Fibroblast of skin of right quadriceps (primary cell): ENCODE data around the gene CGRRF1.

Experiments
- DNase-seq: peaks from one replicate; pipeline ENCODE4 v3.0.0-alpha.2; 2013

The CGRRF1 gene

GRCh38 chr14:54550514-54550913 is 40.8 kb downstream of the CGRRF1 start:
- no peak for DNase-seq

DNA sequence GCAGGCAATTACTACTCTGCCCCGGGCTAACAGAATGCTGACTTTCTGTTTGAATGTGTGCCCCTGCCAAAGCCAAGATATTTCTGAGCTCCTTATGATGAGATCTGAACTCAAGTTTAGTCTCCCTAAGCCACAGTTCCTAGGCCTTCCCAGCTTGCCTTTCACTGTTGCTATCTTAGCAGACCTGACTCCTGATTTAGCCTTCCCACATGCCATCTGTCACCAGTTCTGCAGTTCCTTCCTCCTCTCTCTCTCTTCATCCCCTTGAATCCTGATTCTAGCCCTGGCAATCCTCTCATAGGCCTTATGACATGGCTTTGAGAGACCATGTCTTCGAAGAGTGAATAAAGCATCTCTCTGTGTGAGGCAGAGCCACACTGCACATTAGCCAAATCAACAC is 44.7 kb downstream of the CGRRF1 start:
- DNase-seq: no peak

- DNase-seq: no peak
These were observed 45.9 kb downstream of the CGRRF1 start for GRCh38 chr14:54555651-54556050.

DNA sequence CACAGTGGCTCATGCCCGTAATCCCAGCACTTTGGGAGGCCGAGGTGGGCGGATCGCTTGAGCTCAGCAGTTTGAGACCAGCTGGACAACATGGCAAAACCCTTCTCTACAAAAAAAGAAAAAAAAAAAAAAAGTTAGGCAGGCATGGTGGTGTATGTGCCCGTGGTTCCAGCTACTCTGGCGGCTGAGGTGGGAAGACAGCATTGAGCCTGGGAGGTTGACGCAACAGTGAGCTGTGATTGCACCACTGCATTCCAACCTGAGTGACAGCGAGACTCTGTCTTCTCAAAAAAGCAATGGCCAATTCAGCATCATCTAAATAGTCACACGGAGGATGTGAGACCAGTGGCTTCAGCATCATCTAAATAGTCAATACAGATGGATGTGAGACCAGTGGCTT is 46.8 kb downstream of the CGRRF1 start:
- peak; percentile 31 for DNase-seq

GRCh38 chr14:54562334-54562733 is 52.6 kb downstream of the CGRRF1 start:
- peak; percentile 88 for DNase-seq

DNA sequence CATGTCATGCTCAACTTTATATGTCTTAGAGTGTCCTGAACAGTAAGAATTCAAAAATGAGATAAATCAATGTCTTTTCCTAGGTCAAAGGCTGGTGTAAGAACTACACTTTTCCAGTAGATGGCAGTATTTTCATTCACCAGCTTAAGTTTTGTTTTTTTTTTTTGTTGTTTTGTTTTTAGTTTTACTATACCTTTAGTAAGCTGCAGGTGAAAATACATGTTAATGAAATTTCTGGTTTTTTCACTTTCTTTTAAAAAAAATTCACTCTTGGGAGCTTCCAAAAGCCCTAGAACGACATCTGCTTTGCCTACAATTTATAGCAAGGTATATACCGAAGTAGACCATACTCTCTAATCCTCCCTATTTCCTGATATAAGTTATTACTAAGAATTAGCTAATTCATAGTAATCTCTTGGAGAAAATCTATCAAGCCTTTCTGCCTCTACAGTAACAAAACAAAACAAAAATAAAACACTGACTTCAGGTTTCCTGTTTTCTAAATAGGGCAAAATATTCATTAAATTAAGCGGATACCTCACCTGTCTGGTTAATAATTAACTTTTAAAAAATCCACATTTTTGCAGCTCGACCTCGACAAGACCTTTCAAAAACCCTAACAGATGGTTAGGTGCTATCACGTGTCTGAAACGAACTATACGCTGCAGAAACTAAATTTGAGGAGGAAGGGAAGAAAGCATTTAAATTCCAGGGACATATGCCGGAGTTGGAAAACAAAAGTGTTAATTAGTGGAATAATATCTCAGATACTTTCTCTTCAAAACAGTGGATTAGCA is 54.6 kb downstream of the CGRRF1 start:
- peak; percentile 42 for DNase-seq

GRCh38 chr14:54564868-54565784 is 55.4 kb downstream of the CGRRF1 start:
- peak; percentile 75 for DNase-seq

DNA sequence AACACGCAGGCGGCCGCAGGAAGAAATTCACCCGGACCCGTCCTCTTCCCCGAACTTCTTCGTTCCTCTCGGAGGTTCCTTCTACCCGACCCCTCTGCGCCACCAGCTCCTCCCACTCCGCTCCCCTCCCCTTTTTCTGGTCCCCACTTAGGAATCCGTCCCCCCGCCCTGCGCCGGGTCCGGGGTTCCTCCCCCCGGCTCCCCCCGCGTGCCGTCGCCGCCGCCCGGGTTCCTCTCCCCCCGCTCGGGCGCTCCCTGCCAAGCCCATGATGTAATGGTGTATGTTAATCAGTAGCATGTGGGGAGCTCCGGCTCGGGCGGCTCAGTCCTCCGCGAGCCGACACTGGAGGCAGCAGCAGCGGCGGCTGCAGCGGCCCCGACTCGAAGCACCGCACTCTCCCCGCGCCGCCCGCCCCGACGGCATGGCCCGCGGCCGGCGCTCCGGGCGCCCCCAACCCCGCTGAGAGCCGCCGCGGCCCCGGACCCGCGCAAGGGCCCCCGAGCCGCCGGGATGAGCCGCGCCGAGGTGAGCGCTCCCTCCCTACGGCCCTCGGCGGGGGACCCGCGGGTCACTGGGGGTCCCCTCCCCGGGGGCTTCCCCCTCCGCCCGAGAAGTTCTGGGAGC is 56.2 kb downstream of the CGRRF1 start:
- peak; percentile 96 for DNase-seq

DNA sequence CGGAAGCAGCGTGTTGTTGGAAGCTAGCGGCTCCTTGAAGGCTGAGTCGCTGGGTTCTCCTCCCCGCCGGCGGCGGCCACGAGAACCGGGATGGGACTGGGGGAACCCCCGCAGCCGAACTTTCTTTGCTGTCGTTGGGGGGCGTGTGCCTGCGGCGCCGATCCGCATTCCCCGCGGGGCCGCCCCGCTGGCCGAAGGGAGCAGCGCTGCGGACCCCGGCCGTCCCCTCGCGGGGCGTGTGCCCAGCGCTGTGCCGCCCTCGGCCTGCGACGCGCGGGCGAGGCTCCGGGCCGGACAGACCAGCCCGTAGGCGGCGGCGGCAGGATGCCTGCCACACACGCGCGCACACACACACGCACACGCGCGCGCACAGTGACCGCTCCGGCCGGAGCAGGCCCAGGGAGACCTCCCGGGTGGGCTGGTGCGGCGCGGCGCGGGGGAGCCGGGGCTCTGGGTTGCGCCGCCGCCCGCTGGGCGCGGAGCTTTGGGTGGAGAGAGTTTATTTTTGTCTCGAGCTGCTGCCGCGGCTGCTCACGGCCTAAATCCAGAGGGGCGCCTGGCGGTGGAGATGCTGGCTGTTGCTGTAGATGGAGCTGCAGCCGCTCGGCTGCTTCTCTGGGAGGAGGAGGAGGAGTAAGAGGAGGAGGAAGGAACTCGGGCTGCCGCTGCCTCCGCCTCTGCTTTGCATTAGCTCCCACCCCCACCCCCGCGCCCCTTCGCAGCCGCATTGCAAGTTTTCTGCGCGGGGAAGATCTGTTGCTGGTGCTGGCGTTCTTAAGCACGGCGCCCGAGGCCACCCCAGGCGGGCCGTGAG is 56.9 kb downstream of the CGRRF1 start, which contains the start of gene SAMD4A:
SAMD4A (plus strand) TSS at position 719 of the 814 bp plus-strand sequence. CDS start 789 bp downstream, outside the sequence.
- peak; percentile 92 for DNase-seq

- no peak for DNase-seq
These were observed 57.5 kb downstream of the CGRRF1 start for GRCh38 chr14:54567224-54567638.

DNA sequence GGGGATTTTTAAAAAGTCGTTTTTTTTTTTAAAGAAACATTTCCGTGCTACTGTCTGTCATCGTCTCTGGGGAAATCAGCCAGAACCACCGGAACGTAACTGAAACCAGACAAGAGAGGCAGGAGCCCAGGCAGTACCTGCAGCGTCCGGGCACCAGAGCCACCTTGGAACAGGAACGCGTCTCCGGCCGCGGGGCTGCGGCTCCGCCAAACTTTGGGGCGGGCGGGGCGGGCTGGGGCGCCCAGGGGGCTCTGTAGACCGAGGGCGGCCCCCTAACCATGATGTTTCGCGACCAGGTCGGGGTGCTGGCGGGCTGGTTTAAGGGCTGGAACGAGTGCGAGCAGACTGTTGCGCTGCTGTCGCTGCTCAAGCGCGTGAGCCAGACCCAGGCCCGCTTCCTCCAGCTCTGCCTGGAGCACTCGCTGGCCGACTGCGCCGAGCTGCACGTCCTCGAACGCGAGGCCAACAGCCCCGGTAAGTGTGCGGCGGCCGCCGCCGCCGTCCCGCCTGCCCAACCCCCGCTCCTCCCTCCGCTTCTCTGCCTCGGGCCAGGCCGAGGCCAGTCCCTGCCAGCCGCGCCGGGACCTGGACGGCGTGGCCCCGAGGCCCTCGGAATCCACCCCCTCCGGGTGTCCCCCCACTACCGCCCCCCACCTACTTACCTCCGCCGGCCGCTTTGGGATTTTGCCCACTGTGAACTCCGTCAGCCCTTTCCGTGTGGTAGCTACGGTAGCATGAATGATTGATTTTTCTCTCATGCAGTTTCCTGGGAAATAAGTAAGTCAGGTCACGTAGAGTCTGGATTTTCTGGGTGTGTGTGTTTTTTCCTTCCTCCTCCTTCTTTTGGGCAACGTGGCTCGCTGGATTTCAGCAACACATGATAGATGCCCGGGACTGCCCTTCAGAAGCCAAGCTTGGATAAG is 58.2 kb downstream of the CGRRF1 start:
- peak; percentile 52 for DNase-seq

GRCh38 chr14:54568821-54569595 is 59.3 kb downstream of the CGRRF1 start:
- DNase-seq: peak; percentile 65

- no peak for DNase-seq
These were observed 60.3 kb downstream of the CGRRF1 start for GRCh38 chr14:54570047-54570446.

DNA sequence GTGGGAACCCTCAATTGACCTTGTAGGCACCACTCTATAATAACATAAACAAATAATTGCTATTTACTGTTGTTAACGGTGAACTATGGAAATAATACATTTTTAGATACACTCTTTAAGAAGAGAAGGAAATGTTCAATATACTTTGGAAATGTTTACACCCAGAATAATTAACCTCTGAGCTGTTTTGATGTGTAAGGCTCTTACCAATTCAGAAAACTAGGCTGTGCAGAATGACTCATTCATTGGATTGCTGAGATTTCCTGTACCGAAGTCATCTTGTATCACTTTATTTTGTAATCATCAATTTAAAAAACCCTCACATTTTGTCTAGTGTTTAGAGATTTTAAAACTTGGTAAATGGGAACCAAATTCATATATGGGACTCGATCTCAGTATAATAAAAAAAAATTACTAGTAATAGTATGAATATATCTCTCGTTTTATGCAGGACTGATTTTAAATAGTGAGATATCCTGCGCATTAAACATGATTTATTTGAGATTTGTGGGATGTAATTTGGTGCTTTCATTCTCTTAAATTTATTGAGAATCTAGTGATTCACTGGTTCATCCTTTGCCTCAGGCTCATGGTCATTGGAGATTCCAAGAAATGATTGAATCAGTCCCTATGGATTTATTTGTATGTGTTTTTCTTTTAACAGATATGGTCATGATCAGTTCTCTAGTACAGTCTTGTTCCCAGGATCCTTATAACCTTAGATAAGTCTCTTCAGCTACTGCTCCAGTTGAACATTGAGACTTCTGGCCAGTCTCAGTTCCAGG is 61.1 kb downstream of the CGRRF1 start:
- peak; percentile 91 for DNase-seq

- peak; percentile 36 for DNase-seq
These were observed 62.6 kb downstream of the CGRRF1 start for GRCh38 chr14:54572316-54572715.

GRCh38 chr14:54574528-54574927 is 64.8 kb downstream of the CGRRF1 start:
- DNase-seq: peak; percentile 43

- no peak for DNase-seq
These were observed 67.8 kb downstream of the CGRRF1 start for GRCh38 chr14:54577494-54577893.

- DNase-seq: peak; percentile 65
These were observed 68.3 kb downstream of the CGRRF1 start for GRCh38 chr14:54577977-54578376.

DNA sequence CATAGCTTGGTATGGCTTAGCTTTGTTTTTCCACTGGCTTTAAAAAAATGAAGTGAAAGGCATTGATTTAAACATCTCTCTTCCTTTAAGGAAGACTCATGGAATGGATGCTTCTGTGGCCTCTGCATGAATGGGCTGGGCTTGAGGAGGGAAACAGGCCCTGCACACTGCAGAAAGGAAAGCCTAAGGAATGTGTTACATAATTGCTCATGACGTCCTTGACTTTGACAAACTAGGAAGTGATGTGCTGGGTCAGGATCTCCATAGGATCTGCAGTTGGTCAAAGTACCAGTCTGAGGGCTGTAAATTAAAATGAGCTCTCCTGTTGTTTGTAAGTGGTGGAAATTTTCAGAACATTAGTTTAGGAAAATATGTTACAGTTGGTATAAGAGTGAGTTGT is 69.9 kb downstream of the CGRRF1 start:
- peak; percentile 75 for DNase-seq

DNA sequence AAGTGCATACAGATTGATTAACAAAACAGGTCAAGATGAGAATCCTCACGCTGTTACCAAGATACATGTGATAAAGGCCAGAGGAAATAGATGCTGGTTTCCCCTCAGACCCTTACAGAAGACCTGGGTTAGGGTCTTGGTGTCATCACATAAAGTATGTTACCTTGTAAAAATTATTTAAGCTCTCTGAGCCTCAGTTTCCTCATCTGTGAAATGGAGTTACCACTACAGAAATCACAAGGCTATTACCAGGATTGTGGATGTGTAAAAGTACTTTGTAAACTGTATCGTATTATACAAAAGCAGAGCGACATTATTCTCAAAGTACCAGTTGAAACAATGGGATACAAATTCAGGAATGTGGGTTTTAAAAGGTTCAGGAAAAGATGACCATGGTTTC is 71.2 kb downstream of the CGRRF1 start:
- no peak for DNase-seq
